Esophagus mucosa (tissue), 1 donor: ENCODE measurements around the gene RNF6. TPM values are rescaled to one million over a fixed set of nuclear protein-coding genes. Genes with fewer than 3 reads are reported as not detected.

Experiments used
- ATAC-seq: fragments of 200-7000 bp; cut with Tn5 transposase; one replicate; pipeline ENCODE4 v1.9.1; 2020
- total RNA-seq: library from RNA; stranded (reverse); gene quantifications from one replicate; pipeline ENCODE4 v1.2.4, GENCODE V29; 2023
- donor health status: DM: yes; HTN: yes; CAD: no.

Gene RNF6
- total RNA-seq, 1 donor from 2014 or later, result 28.9 TPM

- no peak for ATAC-seq
Measured at GRCh38 chr13:26225896-26226617, 3.9 kb upstream of the RNF6 start.

- ATAC-seq, result peak; percentile 52
Measured at GRCh38 chr13:26222520-26223046, 469 bp upstream of the RNF6 start.

- ATAC-seq, result peak; percentile 60
Measured at GRCh38 chr13:26221399-26221720, 754 bp downstream of the RNF6 start.

GRCh38 chr13:26220575-26220974 is 1.5 kb downstream of the RNF6 start:
- peak; percentile 47 for ATAC-seq

- ATAC-seq, result no peak
Measured at GRCh38 chr13:26219726-26220125, 2.4 kb downstream of the RNF6 start.

GRCh38 chr13:26216042-26216441 is 6.1 kb downstream of the RNF6 start:
- ATAC-seq, result no peak

GRCh38 chr13:26213982-26214381 is 8.1 kb downstream of the RNF6 start:
- no peak for ATAC-seq

- no peak for ATAC-seq
Measured at GRCh38 chr13:26213345-26213744, 8.8 kb downstream of the RNF6 start.

- no peak for ATAC-seq
Measured at GRCh38 chr13:26208287-26208686, 13.8 kb downstream of the RNF6 start.

- ATAC-seq, result no peak
Measured at GRCh38 chr13:26202365-26202972, 19.6 kb downstream of the RNF6 start.

- ATAC-seq, result no peak
Measured at GRCh38 chr13:26200811-26201210, 21.3 kb downstream of the RNF6 start.

- ATAC-seq, result no peak
Measured at GRCh38 chr13:26198116-26198515, 24.0 kb downstream of the RNF6 start.

GRCh38 chr13:26197298-26197697 is 24.8 kb downstream of the RNF6 start:
- no peak for ATAC-seq

GRCh38 chr13:26186995-26187394 is 35.1 kb downstream of the RNF6 start:
- ATAC-seq, result no peak

- ATAC-seq, result peak; percentile 100
Measured at GRCh38 chr13:26186118-26186870, 35.8 kb downstream of the RNF6 start.

GRCh38 chr13:26185720-26186117 is 36.4 kb downstream of the RNF6 start:
- no peak for ATAC-seq

- ATAC-seq, result peak; percentile 50
Measured at GRCh38 chr13:26184791-26185250, 37.3 kb downstream of the RNF6 start.

GRCh38 chr13:26183416-26183815 is 38.7 kb downstream of the RNF6 start:
- ATAC-seq, result no peak

- ATAC-seq, result no peak
Measured at GRCh38 chr13:26179344-26179743, 42.8 kb downstream of the RNF6 start.

- no peak for ATAC-seq
Measured at GRCh38 chr13:26168835-26169234, 53.3 kb downstream of the RNF6 start.

- no peak for ATAC-seq
Measured at GRCh38 chr13:26168237-26168814, 53.8 kb downstream of the RNF6 start.

- ATAC-seq, result no peak
Measured at GRCh38 chr13:26163812-26164211, 58.3 kb downstream of the RNF6 start.
